GM12892 (cell line): ENCODE data around the gene ZBTB7C.

Experiments
- POLR2A ChIP-seq: IDR thresholded peaks from 2 replicates; pipeline ENCODE4 v1.6.1; 2011; ENCODE audit warnings: low read depth, low read length, control low read depth
- POLR2AphosphoS5 ChIP-seq: IDR thresholded peaks from 2 replicates; pipeline ENCODE4 v1.6.1; 2011; ENCODE audit warnings: low read depth, low read length, control low read depth
- TAF1 ChIP-seq: IDR thresholded peaks from 2 replicates; pipeline ENCODE4 v1.6.1; 2011; ENCODE audit warnings: low read depth, mild to moderate bottlenecking, control low read depth, low read length, borderline replicate concordance

- TF ChIP-seq POLR2AphosphoS5, result no peak
- no peak for TF ChIP-seq POLR2A
- no peak for TF ChIP-seq TAF1
These were observed 353.8 kb downstream of the ZBTB7C start for GRCh38 chr18:48055351-48055750.
